ENCODE measurements around the gene CCDC17.

Gene CCDC17

GRCh38 chr1:45623972-45624371, at the start of gene CCDC17:
Gene CCDC17, minus strand, starts transcription at chr1:45624054. Its CDS starts 145 bp downstream, at chr1:45623909.
- DNase-seq: no peak
- TF ChIP-seq POLR2A (IDR thresholded peaks at IDR 0.05; ENCODE audit: low read length): no peak
- no peak for TF ChIP-seq GATA1 (IDR thresholded peaks at IDR 0.05; ENCODE audit: low read depth, low read length)

DNA sequence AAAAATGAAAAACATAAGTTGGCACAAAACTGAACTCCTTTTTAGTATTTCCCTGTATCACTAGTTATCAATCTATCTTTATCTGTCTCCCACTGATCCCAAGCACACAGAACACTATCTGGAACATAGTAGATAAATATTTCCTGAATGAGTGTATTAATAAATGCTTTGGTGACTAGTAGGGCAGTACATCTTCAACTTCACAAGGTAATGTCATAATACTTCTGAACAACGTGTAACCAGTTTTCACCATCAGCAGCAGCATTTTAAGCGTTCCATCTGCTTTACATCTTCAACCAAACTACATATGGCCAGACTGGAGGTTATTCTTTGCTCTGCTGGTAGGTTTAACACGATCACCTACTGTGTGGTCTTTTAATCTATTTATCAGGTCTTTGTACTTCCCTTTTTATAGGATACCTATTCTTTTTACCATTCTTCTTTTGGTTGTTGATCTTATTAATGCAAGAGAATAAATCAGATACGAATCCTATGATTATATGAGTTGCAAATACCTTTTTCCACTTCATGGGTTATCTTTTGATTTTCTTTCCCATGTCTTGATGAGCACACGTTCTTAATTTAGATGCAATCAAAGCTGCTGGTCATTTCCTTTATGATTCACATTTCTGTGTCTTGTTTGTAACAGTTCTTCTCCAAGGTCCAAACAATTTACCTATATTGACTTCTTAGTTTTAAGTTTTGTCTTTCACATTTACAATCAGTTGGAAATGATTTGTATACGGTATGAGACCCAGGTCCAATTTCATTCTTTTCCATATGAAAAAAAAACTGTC, 46.2 kb upstream of the CCDC17 start:
- DNase-seq: no peak
- TF ChIP-seq GATA1 (IDR thresholded peaks at IDR 0.05; ENCODE audit: low read depth, low read length) (no peak), POLR2A (IDR thresholded peaks at IDR 0.05; ENCODE audit: low read length) (no peak)

- no peak for DNase-seq
- TF ChIP-seq POLR2A (IDR thresholded peaks at IDR 0.05; ENCODE audit: low read length) (no peak), GATA1 (IDR thresholded peaks at IDR 0.05; ENCODE audit: low read depth, low read length) (no peak)
These were observed 45.5 kb upstream of the CCDC17 start for GRCh38 chr1:45669379-45669778.

DNA sequence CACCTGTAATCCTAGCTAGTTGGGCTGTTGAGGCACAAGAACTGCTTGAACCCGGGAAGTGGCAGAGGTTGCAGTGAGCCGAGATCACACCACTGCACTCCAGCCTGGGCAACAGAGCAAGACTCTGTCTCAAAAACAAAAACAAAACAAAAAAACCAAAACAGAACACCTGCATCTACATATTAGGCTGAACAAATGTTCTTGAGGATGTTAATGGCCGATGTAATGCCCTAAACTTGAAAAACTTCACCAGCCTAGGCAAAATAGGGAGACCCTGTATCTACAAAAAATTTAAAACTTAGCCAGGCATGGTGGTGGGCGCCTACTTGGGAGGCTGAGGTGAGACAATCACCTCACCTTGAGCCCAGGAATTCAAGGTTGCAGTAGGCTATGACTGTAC, 44.7 kb upstream of the CCDC17 start:
- TF ChIP-seq POLR2A (IDR thresholded peaks at IDR 0.05; ENCODE audit: low read length) (no peak), GATA1 (IDR thresholded peaks at IDR 0.05; ENCODE audit: low read depth, low read length) (no peak)
- no peak for DNase-seq

DNA sequence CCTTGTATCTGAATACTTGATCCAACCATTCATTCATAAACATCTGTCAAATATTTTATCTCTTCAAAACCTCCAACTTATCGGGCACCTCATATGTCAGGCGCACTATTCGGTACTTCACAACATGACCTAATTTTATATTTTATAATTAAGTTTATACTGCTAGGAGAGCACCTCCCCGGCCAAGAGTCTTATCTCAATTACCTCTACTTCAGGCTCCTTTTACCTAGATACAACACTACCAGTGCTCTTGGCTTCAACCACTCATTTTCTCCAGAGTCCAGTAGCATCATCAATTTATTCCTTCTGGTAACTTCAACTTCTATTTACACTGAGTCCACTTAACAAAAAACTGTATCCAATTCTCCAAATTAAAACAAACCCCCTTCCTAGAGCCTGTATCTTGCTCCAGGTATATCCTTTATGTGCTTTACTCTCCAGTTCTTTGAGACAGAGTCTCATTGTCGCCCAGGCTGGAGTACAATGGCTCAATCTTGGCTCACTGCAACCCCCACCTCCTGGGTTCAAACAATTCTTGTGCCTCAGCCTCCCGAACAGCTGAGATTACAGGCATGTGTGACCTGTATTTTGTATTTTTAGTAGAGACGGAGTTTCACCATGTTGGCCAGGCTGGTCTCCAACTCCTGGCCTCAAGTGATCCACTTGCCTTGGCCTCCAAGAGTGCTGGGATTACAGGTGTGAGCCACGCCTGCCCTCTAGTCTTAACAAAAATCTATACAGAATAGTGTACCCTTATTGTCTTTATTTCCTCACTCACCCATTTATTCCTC, 43.7 kb upstream of the CCDC17 start:
- no peak for DNase-seq

GRCh38 chr1:45666836-45667235, 43.0 kb upstream of the CCDC17 start:
- no peak for DNase-seq
- no peak for TF ChIP-seq GATA1 (IDR thresholded peaks at IDR 0.05; ENCODE audit: low read depth, low read length)
- TF ChIP-seq POLR2A (IDR thresholded peaks at IDR 0.05; ENCODE audit: low read length): no peak

More for the DNA sequence above, 43.7 kb upstream of the CCDC17 start:
- no peak for TF ChIP-seq GATA1 (IDR thresholded peaks at IDR 0.05; ENCODE audit: low read depth, low read length)
- TF ChIP-seq POLR2A (IDR thresholded peaks at IDR 0.05; ENCODE audit: low read length): no peak

- DNase-seq: no peak
- no peak for TF ChIP-seq POLR2A (IDR thresholded peaks at IDR 0.05; ENCODE audit: low read length)
- TF ChIP-seq GATA1 (IDR thresholded peaks at IDR 0.05; ENCODE audit: low read depth, low read length): no peak
These were observed 36.5 kb upstream of the CCDC17 start for GRCh38 chr1:45660336-45660735.

DNA sequence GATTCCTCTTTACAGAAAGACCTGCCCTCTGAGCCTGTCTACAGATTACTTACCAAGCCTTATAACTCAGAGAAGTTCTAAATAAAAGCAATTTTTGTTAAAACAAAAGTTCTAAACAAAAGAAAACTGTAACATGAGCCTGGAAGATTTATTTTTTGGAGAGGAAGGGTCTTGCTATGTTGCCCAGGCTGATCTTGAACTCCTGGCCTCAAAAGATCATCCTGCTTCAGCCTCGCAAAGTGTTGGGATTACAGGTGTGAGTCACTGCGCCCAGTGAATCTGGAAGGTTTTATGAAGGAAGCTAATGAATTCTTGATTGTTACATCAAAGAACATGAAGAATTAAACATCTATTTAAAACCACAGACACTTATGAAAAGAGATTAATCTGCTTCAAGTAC, 35.4 kb upstream of the CCDC17 start:
- DNase-seq: no peak
- TF ChIP-seq GATA1 (IDR thresholded peaks at IDR 0.05; ENCODE audit: low read depth, low read length) (no peak), POLR2A (IDR thresholded peaks at IDR 0.05; ENCODE audit: low read length) (no peak)

DNA sequence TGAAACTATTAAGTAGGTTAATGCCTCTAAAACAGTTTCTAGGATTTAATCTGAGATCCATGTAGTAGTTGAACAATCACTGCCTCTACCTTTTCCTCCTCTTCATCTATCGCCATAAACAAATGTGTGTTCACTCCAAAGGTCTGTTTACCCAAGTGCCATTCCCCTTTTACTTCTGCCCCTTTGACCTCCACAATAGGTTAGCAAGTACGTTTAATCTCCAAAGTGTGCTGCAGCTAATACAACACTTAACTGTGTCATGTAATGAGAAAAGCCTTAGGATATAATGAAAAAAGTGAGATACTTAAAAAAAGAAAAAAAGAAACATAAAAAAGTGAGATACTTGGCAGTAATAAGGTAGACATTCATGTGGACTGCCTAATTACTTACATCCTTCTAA, 34.3 kb upstream of the CCDC17 start:
- TF ChIP-seq POLR2A (IDR thresholded peaks at IDR 0.05; ENCODE audit: low read length): no peak
- TF ChIP-seq GATA1 (IDR thresholded peaks at IDR 0.05; ENCODE audit: low read depth, low read length): no peak
- DNase-seq: no peak

DNA sequence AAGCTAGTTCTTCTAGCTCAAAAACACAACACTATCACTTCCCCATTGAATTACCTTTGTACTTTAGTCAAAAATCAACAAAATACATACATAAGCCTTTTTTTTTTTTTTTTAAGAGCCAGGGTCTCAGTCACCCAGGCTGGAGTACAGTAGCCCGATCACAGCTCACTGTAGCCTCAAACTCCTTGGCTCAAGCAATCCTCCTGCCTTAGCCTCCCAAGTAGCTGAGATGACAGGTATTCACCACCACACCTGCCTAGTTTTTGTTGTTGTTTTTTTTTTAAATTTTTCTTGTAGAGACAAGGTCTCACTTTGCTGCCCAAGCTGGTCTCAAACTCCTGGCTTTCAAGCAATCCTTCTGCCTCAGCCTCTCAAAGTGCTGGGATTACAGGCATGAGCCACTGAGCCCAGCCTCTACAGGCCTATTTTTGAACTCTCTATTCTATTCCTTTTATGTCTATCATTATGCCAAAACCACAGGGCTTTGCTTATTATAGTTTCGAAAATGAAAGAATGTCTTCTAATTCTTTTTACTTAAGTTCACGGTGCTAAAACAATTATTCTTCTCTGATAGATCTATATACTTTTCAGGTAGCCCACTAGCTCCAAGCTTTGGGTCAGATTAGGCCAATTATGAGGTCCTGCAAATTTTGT, 32.8 kb upstream of the CCDC17 start:
- TF ChIP-seq POLR2A (IDR thresholded peaks at IDR 0.05; ENCODE audit: low read length) (no peak), GATA1 (IDR thresholded peaks at IDR 0.05; ENCODE audit: low read depth, low read length) (no peak)
- no peak for DNase-seq

DNA sequence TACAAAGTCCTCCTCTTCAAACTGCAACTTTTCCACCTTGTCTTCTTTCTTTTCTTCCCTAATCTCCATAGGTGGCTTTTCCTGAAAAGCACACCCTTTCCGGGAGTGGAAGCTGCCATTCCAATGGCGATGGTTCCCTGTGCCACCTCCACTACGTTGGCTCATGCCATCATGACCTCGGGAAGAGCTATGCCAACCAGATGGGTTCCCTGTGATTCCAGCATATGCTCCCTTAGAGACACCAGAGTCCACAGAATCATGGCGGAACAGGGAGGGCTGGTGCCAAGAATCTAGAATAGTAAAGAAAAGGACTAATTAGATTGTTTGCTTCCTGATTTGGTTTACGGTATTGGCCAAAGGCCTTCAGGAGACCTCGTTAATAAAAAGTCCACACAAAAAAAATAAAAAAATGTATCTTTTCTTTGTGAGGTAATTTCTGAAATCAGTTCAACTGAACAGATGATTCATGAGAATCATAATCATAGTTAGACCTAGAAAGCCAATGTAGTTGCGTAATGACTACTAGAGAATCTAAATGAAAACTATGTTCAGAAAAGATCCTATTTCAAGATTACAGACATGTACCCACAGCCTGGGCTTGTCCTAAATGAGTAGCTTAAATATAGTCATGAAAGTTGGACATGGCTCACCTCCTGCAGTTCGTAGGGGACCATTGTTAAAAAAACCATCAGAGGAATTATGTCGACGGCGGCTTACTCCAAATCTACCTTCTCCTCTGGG, 30.9 kb upstream of the CCDC17 start:
- no peak for DNase-seq
- TF ChIP-seq GATA1 (IDR thresholded peaks at IDR 0.05; ENCODE audit: low read depth, low read length): no peak
- TF ChIP-seq POLR2A (IDR thresholded peaks at IDR 0.05; ENCODE audit: low read length): no peak

DNA sequence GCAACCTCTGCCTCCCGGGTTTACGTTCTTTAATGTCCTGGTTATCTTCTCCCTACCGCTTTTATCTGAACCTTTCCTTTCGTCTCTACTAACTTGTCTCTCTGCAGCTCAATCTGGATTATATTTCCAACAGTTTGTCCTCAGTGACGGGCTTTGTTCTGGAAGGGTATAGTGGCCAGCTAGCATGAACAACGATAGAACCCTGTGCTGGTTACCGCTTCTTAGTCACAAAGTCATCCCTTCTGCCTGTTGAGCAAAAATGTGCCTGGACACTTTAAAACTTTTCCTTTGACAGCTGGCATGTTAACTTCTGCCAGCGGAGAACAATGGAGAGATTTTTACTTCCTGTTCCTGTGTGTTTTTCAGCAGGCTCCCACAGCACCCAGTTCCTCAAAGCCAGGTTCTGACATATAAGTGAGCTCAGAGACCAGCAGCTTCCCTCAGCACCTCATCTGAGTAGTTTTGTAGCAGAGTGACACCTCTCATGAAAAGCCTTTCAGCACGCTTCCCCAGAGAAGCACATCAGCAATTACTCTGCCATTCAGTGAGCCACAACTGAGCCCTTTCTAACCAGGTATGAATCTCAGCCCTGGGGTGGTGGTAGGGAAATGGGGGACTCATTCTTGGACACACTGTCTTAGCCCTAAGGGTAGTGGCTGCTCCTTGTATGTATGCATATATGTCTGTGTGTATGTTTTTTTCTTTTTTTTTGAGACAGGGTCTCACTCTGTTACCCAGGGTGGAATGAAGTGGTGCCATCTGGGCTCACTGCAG, 23.6 kb upstream of the CCDC17 start:
- TF ChIP-seq POLR2A (IDR thresholded peaks at IDR 0.05; ENCODE audit: low read length) (no peak), GATA1 (IDR thresholded peaks at IDR 0.05; ENCODE audit: low read depth, low read length) (no peak)
- no peak for DNase-seq

DNA sequence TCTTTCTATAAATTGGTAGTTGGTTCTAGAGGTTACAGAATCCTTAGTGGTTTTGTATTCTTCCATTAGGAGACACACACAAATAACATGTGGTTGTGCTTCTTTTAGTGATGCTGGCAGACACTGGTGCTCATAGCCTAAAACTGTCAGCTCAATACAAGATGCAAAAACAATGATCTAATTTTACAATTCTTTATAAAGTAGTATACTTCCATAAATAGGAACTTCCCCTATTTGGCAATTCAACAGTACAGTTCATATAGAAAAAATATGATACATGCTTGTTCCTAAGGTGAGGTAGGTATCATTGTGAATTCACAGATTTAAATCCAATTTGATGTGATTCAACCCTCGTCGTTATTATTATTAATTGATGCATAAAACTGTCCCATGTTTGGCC, 20.8 kb upstream of the CCDC17 start:
- TF ChIP-seq POLR2A (IDR thresholded peaks at IDR 0.05; ENCODE audit: low read length) (no peak), GATA1 (IDR thresholded peaks at IDR 0.05; ENCODE audit: low read depth, low read length) (no peak)
- DNase-seq: no peak
